ENCODE measurements around the gene HNRNPA3.

GRCh38 chr2:177256695-177257094 is 44.1 kb downstream of the HNRNPA3 start:
- TF ChIP-seq ZNF274 (IDR thresholded peaks at IDR 0.05; ENCODE audit: low read depth, low read length) (no peak), YY1 (IDR thresholded peaks at IDR 0.05; ENCODE audit: insufficient read depth, insufficient read length) (no peak)
